Naive B cell (primary cell): ENCODE data around the gene DPYSL5. TPM values are rescaled to one million over a fixed set of nuclear protein-coding genes. Genes with fewer than 3 reads are reported as not detected.
"Not testable (repeated sequence)": the region's sequence is repeated elsewhere in the genome, so short reads cannot be mapped to it uniquely, and the experiment has no call there.

Experiments
- ATAC-seq, 2 donors: fragments of 150-1000 bp; cut with Tn5 transposase; 2 replicates each; pipeline ENCODE4 v1.10.0; 2021; ENCODE audit warnings: low read depth in 2 of 2, mild to moderate bottlenecking in 2 of 2, moderate library complexity in 2 of 2
- DNase-seq: peaks from one replicate; pipeline ENCODE4 v3.0.0; 2022
- H3K27ac Mint-ChIP-seq, 6 donors: one replicate each; pipeline ENCODE4 v1.8.0; 2020 to 2022; ENCODE audit warnings: mild to moderate bottlenecking in 6 of 6, mixed read lengths in 6 of 6, moderate library complexity in 5 of 6, inconsistent platforms in 2 of 6
- H3K27me3 Mint-ChIP-seq, 3 donors: one replicate each; pipeline ENCODE4 v1.8.0; 2021 to 2022; ENCODE audit warnings: mixed read lengths in 3 of 3, mild to moderate bottlenecking in 1 of 3
- H3K36me3 Mint-ChIP-seq, 2 donors: one replicate each; pipeline ENCODE4 v1.8.0; 2020 to 2022; ENCODE audit warnings: mixed read lengths in 2 of 2, inconsistent platforms in 1 of 2, mild to moderate bottlenecking in 1 of 2
- H3K4me1 Mint-ChIP-seq, 3 donors: one replicate each; pipeline ENCODE4 v1.8.0; 2020 to 2022; ENCODE audit warnings: mixed read lengths in 3 of 3, inconsistent platforms in 1 of 3, mild to moderate bottlenecking in 1 of 3, moderate library complexity in 1 of 3
- H3K4me3 Mint-ChIP-seq, 8 donors: one replicate each; pipeline ENCODE4 v1.8.0; 2020 to 2022; ENCODE audit warnings: mild to moderate bottlenecking in 8 of 8, mixed read lengths in 8 of 8, moderate library complexity in 8 of 8, inconsistent platforms in 2 of 8
- H3K9me3 Mint-ChIP-seq, 7 donors: one replicate each; pipeline ENCODE4 v1.8.0; 2020 to 2022; ENCODE audit warnings: mixed read lengths in 7 of 7, mild to moderate bottlenecking in 5 of 7, inconsistent platforms in 2 of 7, moderate library complexity in 1 of 7
- polyA plus RNA-seq, 6 donors: library from polyadenylated mRNA; unstranded; fragments of 300-500 nt; fragmentation: Illumina TruSeq; gene quantifications; one replicate each; pipeline ENCODE4 v1.2.3, GENCODE V29; 2021; ENCODE audit warnings: low read depth in 6 of 6

Gene DPYSL5
- polyA plus RNA-seq, 6 donors from 2014 or later, result not detected

- H3K27me3 Mint-ChIP-seq, result peaks cover 28 to 38% (median 34%) of the 10 kb centered on the region in 3 donors
- no peak for DNase-seq
- no peak overlapping the region for H3K4me3 Mint-ChIP-seq
- ATAC-seq, result no peak
- H3K27ac Mint-ChIP-seq, result no peak overlapping the region
- H3K9me3 Mint-ChIP-seq, result no peaks in the 10 kb centered on the region
- no peaks in the 10 kb centered on the region for H3K36me3 Mint-ChIP-seq
- peaks cover 0 to 9% (median 4%) of the 10 kb centered on the region in 3 donors for H3K4me1 Mint-ChIP-seq
Measured at GRCh38 chr2:26921323-26921722, 73.4 kb downstream of the DPYSL5 start.

- DNase-seq (peak; percentile 18), ATAC-seq (peak; percentile 78 to 92)
- Mint-ChIP-seq H3K36me3 (no peaks in the 10 kb centered on the region), H3K27ac (no peak overlapping the region), H3K4me3 (no peak overlapping the region), H3K9me3 (no peaks in the 10 kb centered on the region), H3K4me1 (peaks cover 0 to 9% (median 4%) of the 10 kb centered on the region in 3 donors), H3K27me3 (peaks cover 28 to 38% (median 34%) of the 10 kb centered on the region in 3 donors)
Measured at GRCh38 chr2:26922405-26923188, 74.7 kb downstream of the DPYSL5 start.

- H3K9me3 Mint-ChIP-seq, H3K36me3 Mint-ChIP-seq, DNase-seq, ATAC-seq, H3K4me1 Mint-ChIP-seq, H3K27ac Mint-ChIP-seq, H3K4me3 Mint-ChIP-seq: not testable (repeated sequence)
- peaks cover 28 to 37% (median 34%) of the 10 kb centered on the region in 3 donors for H3K27me3 Mint-ChIP-seq
Measured at GRCh38 chr2:26923189-26923466, 75.2 kb downstream of the DPYSL5 start.

GRCh38 chr2:26924731-26925099 lies 76.8 kb downstream of the DPYSL5 start:
- Mint-ChIP-seq H3K27ac (no peak overlapping the region), H3K4me3 (no peak overlapping the region)

GRCh38 chr2:26925100-26925791 lies 77.3 kb downstream of the DPYSL5 start:
- Mint-ChIP-seq H3K27me3 (peaks cover 26 to 43% (median 37%) of the 10 kb centered on the region in 3 donors), H3K27ac (no peak overlapping the region), H3K4me3 (no peak overlapping the region), H3K36me3 (no peaks in the 10 kb centered on the region), H3K4me1 (peaks cover 0 to 9% (median 4%) of the 10 kb centered on the region in 3 donors), H3K9me3 (no peaks in the 10 kb centered on the region)
- ATAC-seq, result no peak
- no peak for DNase-seq

More at GRCh38 chr2:26924731-26925099, 76.8 kb downstream of the DPYSL5 start:
- Mint-ChIP-seq H3K36me3 (no peaks in the 10 kb centered on the region), H3K4me1 (peaks cover 0 to 9% (median 4%) of the 10 kb centered on the region in 3 donors), H3K9me3 (no peaks in the 10 kb centered on the region), H3K27me3 (peaks cover 24 to 38% (median 33%) of the 10 kb centered on the region in 3 donors)
- no peak for ATAC-seq
- no peak for DNase-seq

GRCh38 chr2:26927221-26927620 lies 79.3 kb downstream of the DPYSL5 start:
- Mint-ChIP-seq H3K27ac (no peak overlapping the region), H3K4me3 (no peak overlapping the region), H3K27me3 (peaks cover 17 to 32% (median 29%) of the 10 kb centered on the region in 3 donors), H3K4me1 (peaks cover 0 to 9% (median 4%) of the 10 kb centered on the region in 3 donors), H3K9me3 (no peaks in the 10 kb centered on the region), H3K36me3 (no peaks in the 10 kb centered on the region)
- DNase-seq (no peak), ATAC-seq (no peak)

GRCh38 chr2:26932974-26933373 lies 85.0 kb downstream of the DPYSL5 start:
- Mint-ChIP-seq H3K27ac (no peak overlapping the region), H3K9me3 (no peaks in the 10 kb centered on the region), H3K27me3 (peaks cover 21 to 39% (median 29%) of the 10 kb centered on the region in 3 donors), H3K36me3 (no peaks in the 10 kb centered on the region), H3K4me1 (no peaks in the 10 kb centered on the region), H3K4me3 (no peak overlapping the region)
- DNase-seq, result no peak
- no peak for ATAC-seq

- ATAC-seq (no peak), DNase-seq (no peak)
- Mint-ChIP-seq H3K27me3 (peaks cover 21 to 39% (median 29%) of the 10 kb centered on the region in 3 donors), H3K9me3 (no peaks in the 10 kb centered on the region), H3K36me3 (no peaks in the 10 kb centered on the region), H3K4me1 (no peaks in the 10 kb centered on the region), H3K27ac (peak overlapping the region in 1 of 6 donors; percentile 67), H3K4me3 (no peak overlapping the region)
Measured at GRCh38 chr2:26933431-26934334, 85.8 kb downstream of the DPYSL5 start.

GRCh38 chr2:26934335-26934724 lies 86.4 kb downstream of the DPYSL5 start:
- Mint-ChIP-seq H3K4me3 (no peak overlapping the region), H3K36me3 (no peaks in the 10 kb centered on the region), H3K9me3 (no peaks in the 10 kb centered on the region), H3K27ac (peak overlapping the region in 1 of 6 donors; percentile 67), H3K4me1 (no peaks in the 10 kb centered on the region), H3K27me3 (peaks cover 25 to 38% (median 29%) of the 10 kb centered on the region in 3 donors)
- DNase-seq (no peak), ATAC-seq (no peak)

GRCh38 chr2:26934985-26935384 lies 87.1 kb downstream of the DPYSL5 start:
- ATAC-seq, result no peak
- Mint-ChIP-seq H3K4me1 (no peaks in the 10 kb centered on the region), H3K27me3 (peaks cover 24 to 36% (median 28%) of the 10 kb centered on the region in 3 donors), H3K4me3 (no peak overlapping the region), H3K27ac (no peak overlapping the region), H3K36me3 (no peaks in the 10 kb centered on the region), H3K9me3 (no peaks in the 10 kb centered on the region)
- DNase-seq, result no peak

- ATAC-seq (no peak), DNase-seq (no peak)
- H3K4me1 Mint-ChIP-seq, result no peaks in the 10 kb centered on the region
- no peak overlapping the region for H3K4me3 Mint-ChIP-seq
- H3K27me3 Mint-ChIP-seq, result peaks cover 30 to 38% (median 32%) of the 10 kb centered on the region in 3 donors
- no peak overlapping the region for H3K27ac Mint-ChIP-seq
- H3K9me3 Mint-ChIP-seq, result no peaks in the 10 kb centered on the region
- no peaks in the 10 kb centered on the region for H3K36me3 Mint-ChIP-seq
Measured at GRCh38 chr2:26936855-26937254, 88.9 kb downstream of the DPYSL5 start.

- Mint-ChIP-seq H3K9me3 (no peaks in the 10 kb centered on the region), H3K27ac (no peak overlapping the region), H3K4me1 (peaks cover 4 to 8% (median 5%) of the 10 kb centered on the region in 3 donors), H3K4me3 (no peak overlapping the region), H3K27me3 (peaks cover 24 to 44% (median 43%) of the 10 kb centered on the region in 3 donors), H3K36me3 (no peaks in the 10 kb centered on the region)
- DNase-seq (no peak), ATAC-seq (no peak)
Measured at GRCh38 chr2:26938399-26939118, 90.6 kb downstream of the DPYSL5 start.

- Mint-ChIP-seq H3K27me3 (peaks cover 23 to 45% (median 38%) of the 10 kb centered on the region in 3 donors), H3K27ac (no peak overlapping the region), H3K9me3 (no peaks in the 10 kb centered on the region), H3K4me3 (no peak overlapping the region), H3K4me1 (peaks cover 4 to 8% (median 5%) of the 10 kb centered on the region in 3 donors), H3K36me3 (no peaks in the 10 kb centered on the region)
- ATAC-seq (no peak), DNase-seq (no peak)
Measured at GRCh38 chr2:26940001-26940400, 92.1 kb downstream of the DPYSL5 start.
